ENCODE results near the gene GRIK3. TPM values are rescaled to one million over a fixed set of nuclear protein-coding genes. Genes with fewer than 3 reads are reported as not detected.

The GRIK3 gene
- total and polyA plus RNA-seq, 7 donors = 0.03 to 0.15 (median 0.04) TPM; not detected in 2

- DNase-seq = no peak
- WGBS, 3 donors = 89% methylated on average over 22 of the region's 22 CpGs
- Histone ChIP-seq H3K9me3 (no peaks in the 10 kb centered on the region), H3K4me1 (no peaks in the 10 kb centered on the region), H3K4me3 (no peak overlapping the region), H3K36me3 (ENCODE audit: insufficient read depth in 1 of 2, low read depth in 1 of 2) (no peaks in the 10 kb centered on the region), H3K27me3 (ENCODE audit: insufficient read depth in 3 of 3, low read length in 2 of 3) (peaks cover 0 to 15% (median 2%) of the 10 kb centered on the region in 3 donors), H3K27ac (no peak overlapping the region)
- intact Hi-C loops (cut with DNase I) = no loop called here
- TF ChIP-seq CTCF (IDR thresholded peaks at IDR 0.05) = no peak
- ATAC-seq = no peak
Observed at GRCh38 chr1:36880155-36881067, 153.9 kb downstream of the GRIK3 start.

- H3K4me1 ChIP-seq = no peaks in the 10 kb centered on the region
- H3K27me3 ChIP-seq (ENCODE audit: insufficient read depth in 3 of 3, low read length in 2 of 3) = peaks cover 0 to 11% (median 2%) of the 10 kb centered on the region in 3 donors
- WGBS, 3 donors = 34 to 41% (median 35%) methylated on average over 6 of the region's 6 CpGs
- H3K9me3 ChIP-seq = no peaks in the 10 kb centered on the region
- no peak overlapping the region for H3K27ac ChIP-seq
- H3K4me3 ChIP-seq = no peak overlapping the region
- TF ChIP-seq CTCF (IDR thresholded peaks at IDR 0.05) = no peak
- intact Hi-C loops (cut with DNase I) = no loop called here
- no peak for ATAC-seq
- no peaks in the 10 kb centered on the region for H3K36me3 ChIP-seq (ENCODE audit: insufficient read depth in 1 of 2, low read depth in 1 of 2)
- no peak for DNase-seq
Observed at GRCh38 chr1:36879613-36880012, 154.7 kb downstream of the GRIK3 start.

GRCh38 chr1:36876990-36877389 is 157.3 kb downstream of the GRIK3 start:
- H3K36me3 ChIP-seq (ENCODE audit: insufficient read depth in 1 of 2, low read depth in 1 of 2) = no peaks in the 10 kb centered on the region
- no peak overlapping the region for H3K4me3 ChIP-seq
- no peak for TF ChIP-seq CTCF (IDR thresholded peaks at IDR 0.05)
- no peak for DNase-seq
- no peaks in the 10 kb centered on the region for H3K9me3 ChIP-seq
- peaks cover 0 to 11% (median 0%) of the 10 kb centered on the region in 3 donors for H3K27me3 ChIP-seq (ENCODE audit: insufficient read depth in 3 of 3, low read length in 2 of 3)
- H3K4me1 ChIP-seq = no peaks in the 10 kb centered on the region
- no peak for ATAC-seq
- no peak overlapping the region for H3K27ac ChIP-seq
- 88 to 95% (median 88%) methylated on average over 1 of the region's 1 CpG for WGBS, 3 donors
- intact Hi-C loops (cut with DNase I) = no loop called here

GRCh38 chr1:36874271-36875060 is 159.8 kb downstream of the GRIK3 start:
- no peaks in the 10 kb centered on the region for H3K9me3 ChIP-seq
- ATAC-seq = no peak
- H3K27ac ChIP-seq = no peak overlapping the region
- H3K36me3 ChIP-seq (ENCODE audit: insufficient read depth in 1 of 2, low read depth in 1 of 2) = no peaks in the 10 kb centered on the region
- no peak for DNase-seq
- TF ChIP-seq CTCF (IDR thresholded peaks at IDR 0.05) = no peak
- H3K4me3 ChIP-seq = no peak overlapping the region
- H3K4me1 ChIP-seq = no peaks in the 10 kb centered on the region
- H3K27me3 ChIP-seq (ENCODE audit: insufficient read depth in 3 of 3, low read length in 2 of 3) = peaks cover 0 to 11% (median 2%) of the 10 kb centered on the region in 3 donors
- intact Hi-C loops (cut with DNase I) = no loop called here
- 75 to 83% (median 81%) methylated on average over 6 of the region's 6 CpGs for WGBS, 3 donors
